ENCODE data around the gene VAC14.
A peak's percentile ranks its signal among the peaks of the same experiment; 100 is the strongest.

VAC14 gene

DNA sequence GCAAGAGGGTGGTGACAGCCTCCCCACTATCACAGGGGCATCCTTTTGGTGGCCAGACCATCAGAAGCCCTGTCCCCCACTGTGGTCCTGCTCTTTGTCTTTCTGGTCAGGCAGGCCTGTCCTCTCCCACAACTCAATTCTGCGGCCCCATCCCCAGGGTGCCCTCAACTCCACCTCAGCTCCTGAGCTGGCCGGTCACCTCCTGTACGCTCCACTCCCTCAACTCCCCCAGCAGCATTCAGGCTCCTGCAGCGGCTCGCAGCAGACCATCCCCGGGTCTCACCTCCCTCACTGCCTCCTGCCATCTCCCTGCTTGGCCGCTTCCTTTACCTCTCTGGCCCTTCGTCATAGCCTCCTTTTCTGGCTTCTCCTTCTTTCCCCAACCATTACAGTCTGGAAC, 71.7 kb downstream of the VAC14 start:
- Histone ChIP-seq H3K4me3 (no peak overlapping the region), H3K27ac (no peak overlapping the region)
- DNase-seq (ENCODE audit: low spot score): no peak
- no peak for TF ChIP-seq CTCF (IDR thresholded peaks at IDR 0.05)

- H3K4me3 ChIP-seq: no peak overlapping the region
- no peak for TF ChIP-seq CTCF (IDR thresholded peaks at IDR 0.05)
- no peak overlapping the region for H3K27ac ChIP-seq
- no peak for DNase-seq (ENCODE audit: low spot score)
Observed at GRCh38 chr16:70728150-70728549, 72.8 kb downstream of the VAC14 start.

DNA sequence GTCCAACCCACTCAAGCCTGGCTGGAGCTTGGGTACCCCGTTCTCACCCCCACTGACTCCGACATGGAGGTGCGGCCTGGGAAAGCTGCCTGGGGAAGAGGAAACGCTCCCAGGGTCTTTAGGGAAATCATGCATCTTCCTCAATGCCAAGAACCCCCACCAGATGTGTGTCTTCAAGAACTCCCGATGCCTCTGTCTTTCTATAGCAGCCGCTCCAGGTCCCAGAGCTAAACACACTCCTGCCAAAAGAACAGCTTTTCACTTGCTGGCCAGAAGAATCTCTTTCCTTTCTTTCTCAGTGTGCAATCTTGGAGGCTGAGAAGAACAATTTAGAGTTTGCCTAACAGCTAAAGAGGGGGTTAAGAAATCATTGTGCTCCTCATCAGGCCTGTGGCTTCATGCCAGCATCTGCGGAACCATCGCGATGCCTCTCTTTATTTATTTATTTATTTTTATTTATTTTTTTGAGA, 74.0 kb downstream of the VAC14 start:
- no peak for TF ChIP-seq CTCF (IDR thresholded peaks at IDR 0.05)
- DNase-seq (ENCODE audit: low spot score): no peak
- no peak overlapping the region for H3K4me3 ChIP-seq
- peak overlapping the region in 1 of 2 donors; percentile 91 for H3K27ac ChIP-seq

DNA sequence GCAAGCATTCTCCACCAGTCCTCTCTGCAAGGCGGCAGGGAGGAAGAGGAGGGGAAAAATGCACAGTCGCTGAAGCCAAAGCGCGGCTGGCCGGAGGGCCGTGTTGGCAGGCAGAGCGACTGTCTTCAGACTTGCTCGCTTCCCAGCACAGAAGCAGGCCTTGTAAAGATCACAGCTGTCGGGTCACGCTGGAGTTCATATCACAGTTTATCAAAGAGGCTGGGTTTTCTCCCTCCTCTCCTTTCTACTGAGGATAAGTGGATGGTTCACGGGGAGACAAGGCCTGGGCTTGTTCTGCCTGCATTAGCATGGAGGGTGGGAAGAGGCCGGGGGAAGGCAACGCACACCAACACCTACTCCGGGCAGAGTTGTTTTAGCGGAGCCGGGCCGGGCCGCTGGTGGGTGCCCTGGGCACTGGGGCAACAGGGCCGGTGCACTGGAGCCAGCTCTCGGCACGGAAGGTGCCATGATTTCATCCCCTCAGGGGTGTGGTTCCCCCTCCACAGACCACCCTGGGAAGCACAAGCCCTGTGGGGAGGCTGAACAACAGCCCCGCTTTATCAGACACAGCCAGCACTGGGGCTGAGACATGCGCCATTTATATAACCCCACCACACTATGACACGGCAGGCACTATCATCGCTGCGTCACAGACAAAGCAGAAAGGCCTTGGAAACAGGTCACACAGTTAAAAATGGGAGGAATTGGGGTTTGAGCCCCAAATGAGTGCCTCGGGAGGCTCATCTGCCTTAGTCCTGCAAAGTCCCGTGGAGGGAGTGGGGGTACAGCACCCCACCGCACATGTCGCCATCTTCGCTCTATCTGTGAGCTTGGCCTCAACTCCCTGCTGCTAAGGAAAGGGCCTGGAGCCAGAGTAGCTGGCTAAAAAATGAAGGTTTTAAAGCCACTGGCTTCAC, 74.8 kb downstream of the VAC14 start:
- Histone ChIP-seq H3K27ac (peak overlapping the region; percentile 68 to 91), H3K4me3 (peak overlapping the region; percentile 47)
- no peak for DNase-seq (ENCODE audit: low spot score)
- TF ChIP-seq CTCF (IDR thresholded peaks at IDR 0.05): no peak

- no peak for TF ChIP-seq CTCF (IDR thresholded peaks at IDR 0.05)
- peak overlapping the region; percentile 68 to 91 for H3K27ac ChIP-seq
- no peak for DNase-seq (ENCODE audit: low spot score)
- H3K4me3 ChIP-seq: peak overlapping the region; percentile 47
Observed at GRCh38 chr16:70725024-70725911, 75.7 kb downstream of the VAC14 start.

DNA sequence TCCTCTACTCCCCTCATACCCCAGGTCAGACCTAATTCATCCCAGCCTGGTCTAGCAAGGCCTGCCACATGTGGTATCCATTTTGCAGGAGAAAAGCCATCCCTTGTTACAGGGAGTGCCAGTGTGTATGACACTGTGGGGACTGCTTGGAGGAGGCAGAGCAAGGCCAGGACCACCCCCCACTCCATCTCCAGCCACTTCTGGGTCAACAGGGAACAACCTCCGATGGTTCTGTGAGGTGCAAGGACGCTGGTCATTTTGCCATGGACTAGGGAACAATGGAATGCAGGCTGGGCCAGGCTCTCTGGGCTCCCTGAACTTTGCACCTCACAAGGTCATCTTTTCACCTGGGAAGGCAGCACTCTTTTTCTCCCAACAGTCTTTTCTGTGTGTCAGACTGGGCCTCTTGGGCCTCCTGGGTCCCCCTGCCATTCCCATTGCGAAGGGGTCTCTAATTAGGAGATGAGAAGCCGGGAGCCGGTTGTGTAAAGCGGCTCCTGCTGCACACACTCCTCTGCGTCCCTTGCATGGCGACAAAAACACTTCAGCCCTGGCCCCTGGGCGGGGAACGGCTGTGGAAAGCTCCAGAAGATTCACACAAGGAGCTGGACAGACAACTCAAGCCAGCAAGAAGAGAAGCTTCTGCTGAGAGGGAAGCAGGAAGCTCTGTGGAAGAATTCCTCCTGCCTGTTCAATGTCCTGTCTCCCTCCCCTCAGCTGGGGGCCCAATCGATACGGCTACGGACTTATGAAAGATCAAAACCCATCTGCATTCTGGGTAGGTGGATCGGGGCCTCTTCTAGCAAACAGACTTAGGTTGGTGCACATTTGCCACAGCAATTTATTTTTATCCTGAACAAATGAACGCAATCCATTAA, 76.6 kb downstream of the VAC14 start:
- no peak for TF ChIP-seq CTCF (IDR thresholded peaks at IDR 0.05)
- no peak for DNase-seq (ENCODE audit: low spot score)
- H3K4me3 ChIP-seq: no peak overlapping the region
- H3K27ac ChIP-seq: peak overlapping the region in 1 of 2 donors; percentile 91
